Suprapubic skin (tissue), 4 donors: ENCODE data around the gene ATP4A.

Experiments used
- POLR2A ChIP-seq, 2 donors: fragments of 450-650 bp; IDR thresholded peaks; one replicate each; pipeline ENCODE4 v1.6.1; 2017; ENCODE audit warnings: antibody characterized with exemption in 2 of 2, mild to moderate bottlenecking in 2 of 2, moderate library complexity in 2 of 2
- POLR2AphosphoS5 ChIP-seq, 3 donors: sonication (generic); formaldehyde crosslinking; IDR thresholded peaks; one replicate each; pipeline ENCODE4 v1.6.1; 2017; ENCODE audit warnings: antibody characterized with exemption in 3 of 3
- TF ChIP-seq, protein P1 (sequence below), 2 donors: fragments of 200-600 bp in 1 of 2; fragments of 450-650 bp in 1 of 2; sonication (generic) in 1 of 2; IDR thresholded peaks; one replicate each; pipeline ENCODE4 v1.5.1; 2016 to 2019; ENCODE audit warnings: antibody characterized with exemption in 2 of 2, mild to moderate bottlenecking in 1 of 2, moderate library complexity in 1 of 2

DNA sequence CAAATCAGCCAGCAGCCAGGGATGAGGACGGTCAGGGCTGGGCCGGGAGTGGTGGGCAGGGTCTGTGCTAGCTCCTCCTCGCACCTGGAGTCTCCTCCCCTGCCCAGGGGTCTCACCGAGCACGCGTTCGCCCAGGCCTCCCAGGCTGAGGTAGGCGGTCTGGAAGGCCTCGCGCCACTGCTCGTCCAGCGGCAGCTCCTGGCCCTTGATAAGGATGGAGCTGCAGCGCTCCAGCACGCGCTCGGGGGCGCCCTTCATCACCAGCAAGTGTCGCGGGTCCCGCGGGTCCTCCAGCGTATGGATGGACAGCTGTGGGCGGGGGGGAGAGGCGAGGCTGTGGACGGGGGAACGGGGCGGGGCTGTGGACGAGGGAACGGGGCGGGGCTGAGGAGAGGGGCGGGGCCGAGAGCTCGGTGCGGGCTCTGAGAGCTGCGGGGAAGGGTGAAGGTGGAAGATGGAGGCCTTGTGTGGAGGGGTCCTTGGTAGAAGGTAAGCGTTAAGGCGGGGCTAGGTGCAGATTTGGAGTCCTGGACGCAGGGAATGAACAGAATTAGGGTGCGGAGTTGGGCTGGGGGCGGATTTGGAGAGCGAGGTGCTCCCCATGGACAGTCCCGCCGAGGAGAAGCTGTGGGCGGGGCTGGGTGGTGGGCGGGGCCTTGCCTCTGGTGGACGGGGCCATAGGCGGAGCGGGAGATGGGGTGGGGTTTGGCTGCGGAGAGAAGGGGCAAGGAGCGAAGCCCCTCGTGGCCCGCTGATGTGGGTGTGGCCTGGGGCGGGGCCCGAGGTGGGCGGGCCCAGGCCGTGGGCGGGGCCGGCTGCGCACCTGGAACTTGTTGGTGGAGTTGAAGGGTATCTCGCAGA, 5.7 kb downstream of the ATP4A start:
- TF ChIP-seq POLR2A (IDR thresholded peaks at IDR 0.05) (no peak), POLR2AphosphoS5 (IDR thresholded peaks at IDR 0.05) (no peak)
- TF ChIP-seq, protein P1, sequence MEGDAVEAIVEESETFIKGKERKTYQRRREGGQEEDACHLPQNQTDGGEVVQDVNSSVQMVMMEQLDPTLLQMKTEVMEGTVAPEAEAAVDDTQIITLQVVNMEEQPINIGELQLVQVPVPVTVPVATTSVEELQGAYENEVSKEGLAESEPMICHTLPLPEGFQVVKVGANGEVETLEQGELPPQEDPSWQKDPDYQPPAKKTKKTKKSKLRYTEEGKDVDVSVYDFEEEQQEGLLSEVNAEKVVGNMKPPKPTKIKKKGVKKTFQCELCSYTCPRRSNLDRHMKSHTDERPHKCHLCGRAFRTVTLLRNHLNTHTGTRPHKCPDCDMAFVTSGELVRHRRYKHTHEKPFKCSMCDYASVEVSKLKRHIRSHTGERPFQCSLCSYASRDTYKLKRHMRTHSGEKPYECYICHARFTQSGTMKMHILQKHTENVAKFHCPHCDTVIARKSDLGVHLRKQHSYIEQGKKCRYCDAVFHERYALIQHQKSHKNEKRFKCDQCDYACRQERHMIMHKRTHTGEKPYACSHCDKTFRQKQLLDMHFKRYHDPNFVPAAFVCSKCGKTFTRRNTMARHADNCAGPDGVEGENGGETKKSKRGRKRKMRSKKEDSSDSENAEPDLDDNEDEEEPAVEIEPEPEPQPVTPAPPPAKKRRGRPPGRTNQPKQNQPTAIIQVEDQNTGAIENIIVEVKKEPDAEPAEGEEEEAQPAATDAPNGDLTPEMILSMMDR (IDR thresholded peaks at IDR 0.05): no peak
